ENCODE data around the gene KIAA1143. TPM values are rescaled to one million over a fixed set of nuclear protein-coding genes. Genes with fewer than 3 reads are reported as not detected.

Gene KIAA1143
- total RNA-seq, 3 donors from 2014 or later: 25.6 to 35.9 (median 31.5) TPM

GRCh38 chr3:44761101-44761423 lies 357 bp downstream of the KIAA1143 start:
- Histone ChIP-seq H3K9me3 (peaks cover 0 to 11% of the 10 kb centered on the region in 2 donors), H3K27me3 (no peaks in the 10 kb centered on the region), H3K4me1 (no peaks in the 10 kb centered on the region), H3K4me3 (peak overlapping the region; percentile 69 to 88 (median 86)), H3K36me3 (no peaks in the 10 kb centered on the region), H3K27ac (peak overlapping the region; percentile 79 to 81)
- intact Hi-C loops (cut with DNase I; ENCODE audit: low total_unique reads): no loop called here
- TF ChIP-seq POLR2AphosphoS5 (IDR thresholded peaks at IDR 0.05) (no peak), POLR2A (IDR thresholded peaks at IDR 0.05) (no peak)
- TF ChIP-seq, protein P1, sequence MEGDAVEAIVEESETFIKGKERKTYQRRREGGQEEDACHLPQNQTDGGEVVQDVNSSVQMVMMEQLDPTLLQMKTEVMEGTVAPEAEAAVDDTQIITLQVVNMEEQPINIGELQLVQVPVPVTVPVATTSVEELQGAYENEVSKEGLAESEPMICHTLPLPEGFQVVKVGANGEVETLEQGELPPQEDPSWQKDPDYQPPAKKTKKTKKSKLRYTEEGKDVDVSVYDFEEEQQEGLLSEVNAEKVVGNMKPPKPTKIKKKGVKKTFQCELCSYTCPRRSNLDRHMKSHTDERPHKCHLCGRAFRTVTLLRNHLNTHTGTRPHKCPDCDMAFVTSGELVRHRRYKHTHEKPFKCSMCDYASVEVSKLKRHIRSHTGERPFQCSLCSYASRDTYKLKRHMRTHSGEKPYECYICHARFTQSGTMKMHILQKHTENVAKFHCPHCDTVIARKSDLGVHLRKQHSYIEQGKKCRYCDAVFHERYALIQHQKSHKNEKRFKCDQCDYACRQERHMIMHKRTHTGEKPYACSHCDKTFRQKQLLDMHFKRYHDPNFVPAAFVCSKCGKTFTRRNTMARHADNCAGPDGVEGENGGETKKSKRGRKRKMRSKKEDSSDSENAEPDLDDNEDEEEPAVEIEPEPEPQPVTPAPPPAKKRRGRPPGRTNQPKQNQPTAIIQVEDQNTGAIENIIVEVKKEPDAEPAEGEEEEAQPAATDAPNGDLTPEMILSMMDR (IDR thresholded peaks at IDR 0.05): no peak
- DNase-seq (ENCODE audit: low spot score in 2 of 2): peak in 1 of 2 donors; percentile 54

DNA sequence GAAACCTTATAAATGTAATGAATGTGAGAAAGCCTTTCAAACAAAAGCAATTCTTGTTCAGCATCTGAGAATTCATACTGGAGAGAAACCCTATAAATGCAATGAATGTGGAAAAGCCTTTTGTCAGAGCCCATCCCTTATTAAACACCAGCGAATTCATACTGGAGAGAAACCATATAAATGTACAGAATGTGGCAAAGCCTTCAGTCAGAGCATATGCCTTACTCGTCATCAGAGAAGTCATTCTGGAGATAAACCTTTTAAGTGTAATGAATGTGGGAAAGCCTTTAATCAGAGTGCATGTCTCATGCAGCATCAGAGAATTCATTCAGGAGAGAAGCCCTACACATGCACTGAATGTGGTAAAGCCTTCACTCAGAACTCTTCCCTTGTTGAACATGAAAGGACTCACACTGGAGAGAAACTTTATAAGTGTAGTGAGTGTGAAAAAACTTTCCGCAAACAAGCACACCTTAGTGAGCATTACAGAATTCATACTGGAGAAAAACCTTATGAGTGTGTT lies 26.7 kb downstream of the KIAA1143 start:
- intact Hi-C loops (cut with DNase I; ENCODE audit: low total_unique reads): no loop called here
- H3K27me3 ChIP-seq: no peaks in the 10 kb centered on the region
- no peaks in the 10 kb centered on the region for H3K4me1 ChIP-seq
- H3K36me3 ChIP-seq: peaks cover 5% of the 10 kb centered on the region
- no peak overlapping the region for H3K27ac ChIP-seq
- H3K4me3 ChIP-seq: no peak overlapping the region
- TF ChIP-seq, protein P1 (IDR thresholded peaks at IDR 0.05): no peak
- TF ChIP-seq POLR2A (IDR thresholded peaks at IDR 0.05) (no peak), POLR2AphosphoS5 (IDR thresholded peaks at IDR 0.05) (no peak)
- DNase-seq (ENCODE audit: low spot score in 2 of 2): no peak
- peaks cover 70 to 86% of the 10 kb centered on the region in 2 donors for H3K9me3 ChIP-seq

DNA sequence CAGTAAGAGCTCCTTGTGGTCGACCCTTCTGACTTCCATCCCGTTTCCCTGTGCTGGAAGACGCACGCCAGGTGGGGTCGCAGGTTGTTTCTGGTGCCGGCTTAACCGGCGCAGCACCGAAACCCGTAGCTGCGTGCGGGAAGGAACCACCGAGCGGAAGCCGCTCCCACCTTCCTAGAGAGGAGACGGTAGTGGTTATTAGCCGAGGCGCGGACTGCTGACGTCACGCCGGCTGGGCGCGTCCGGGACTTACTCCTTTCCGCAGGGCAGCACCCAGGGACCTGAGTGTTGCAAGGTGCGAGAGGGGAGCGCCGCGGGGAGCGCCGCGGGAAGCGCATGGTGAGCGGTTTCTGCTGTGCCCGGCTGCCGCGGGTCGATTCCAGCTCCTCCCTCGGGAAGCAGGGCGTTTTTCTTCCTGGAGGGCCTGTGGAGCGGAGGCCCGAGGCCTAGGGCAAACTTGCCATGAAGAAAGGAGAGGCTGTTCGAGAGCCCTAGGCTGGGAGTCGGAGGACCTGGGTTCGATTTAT lies 32.0 kb downstream of the KIAA1143 start, which contains the start of gene ZNF501:
TSS of gene ZNF501 (plus strand) at position 252 of the 527 bp plus-strand sequence. CDS start 4,787 bp downstream, outside the sequence.
- Histone ChIP-seq H3K4me3 (peak within 1 kb of the TSS; percentile 73 to 80 (median 78)), H3K36me3 (peaks cover 5% of the 10 kb centered on the region), H3K9me3 (peaks cover 71 to 83% of the 10 kb centered on the region in 2 donors), H3K27ac (peak within 1 kb of the TSS in 1 of 2 donors; percentile 38), H3K4me1 (peaks cover 0 to 4% of the 10 kb centered on the region in 2 donors), H3K27me3 (no peaks in the 10 kb centered on the region)
- TF ChIP-seq POLR2AphosphoS5 (IDR thresholded peaks at IDR 0.05): peak; percentile 26 to 71 (median 66)
- no peak for TF ChIP-seq POLR2A (IDR thresholded peaks at IDR 0.05)
- TF ChIP-seq, protein P1 (IDR thresholded peaks at IDR 0.05): no peak
- peak; percentile 83 to 86 for DNase-seq (ENCODE audit: low spot score in 2 of 2)
- intact Hi-C loops (cut with DNase I; ENCODE audit: low total_unique reads): no loop called here

- intact Hi-C loops (cut with DNase I; ENCODE audit: low total_unique reads): no loop called here
- Histone ChIP-seq H3K4me3 (peak overlapping the region in 1 of 3 donors; percentile 6), H3K9me3 (peaks cover 95 to 99% of the 10 kb centered on the region in 2 donors), H3K36me3 (peaks cover 14% of the 10 kb centered on the region), H3K27ac (no peak overlapping the region), H3K4me1 (no peaks in the 10 kb centered on the region), H3K27me3 (no peaks in the 10 kb centered on the region)
- TF ChIP-seq POLR2AphosphoS5 (IDR thresholded peaks at IDR 0.05): no peak
- TF ChIP-seq, protein P1 (IDR thresholded peaks at IDR 0.05): no peak
- no peak for TF ChIP-seq POLR2A (IDR thresholded peaks at IDR 0.05)
- no peak for DNase-seq (ENCODE audit: low spot score in 2 of 2)
Observed at GRCh38 chr3:44722103-44722401, 39.4 kb downstream of the KIAA1143 start.

- TF ChIP-seq POLR2A (IDR thresholded peaks at IDR 0.05) (no peak), POLR2AphosphoS5 (IDR thresholded peaks at IDR 0.05) (no peak)
- TF ChIP-seq, protein P1 (IDR thresholded peaks at IDR 0.05): no peak
- Histone ChIP-seq H3K27ac (no peak overlapping the region), H3K27me3 (no peaks in the 10 kb centered on the region), H3K4me1 (no peaks in the 10 kb centered on the region), H3K4me3 (peak overlapping the region in 1 of 3 donors; percentile 6), H3K36me3 (peaks cover 14% of the 10 kb centered on the region), H3K9me3 (peaks cover 95 to 99% of the 10 kb centered on the region in 2 donors)
- intact Hi-C loops (cut with DNase I; ENCODE audit: low total_unique reads): no loop called here
- no peak for DNase-seq (ENCODE audit: low spot score in 2 of 2)
Observed at GRCh38 chr3:44721231-44722102, 40.0 kb downstream of the KIAA1143 start.

Measured in breast epithelium (tissue), 4 donors.